Measurements from ENCODE around the gene MAST3.

The MAST3 gene

DNA sequence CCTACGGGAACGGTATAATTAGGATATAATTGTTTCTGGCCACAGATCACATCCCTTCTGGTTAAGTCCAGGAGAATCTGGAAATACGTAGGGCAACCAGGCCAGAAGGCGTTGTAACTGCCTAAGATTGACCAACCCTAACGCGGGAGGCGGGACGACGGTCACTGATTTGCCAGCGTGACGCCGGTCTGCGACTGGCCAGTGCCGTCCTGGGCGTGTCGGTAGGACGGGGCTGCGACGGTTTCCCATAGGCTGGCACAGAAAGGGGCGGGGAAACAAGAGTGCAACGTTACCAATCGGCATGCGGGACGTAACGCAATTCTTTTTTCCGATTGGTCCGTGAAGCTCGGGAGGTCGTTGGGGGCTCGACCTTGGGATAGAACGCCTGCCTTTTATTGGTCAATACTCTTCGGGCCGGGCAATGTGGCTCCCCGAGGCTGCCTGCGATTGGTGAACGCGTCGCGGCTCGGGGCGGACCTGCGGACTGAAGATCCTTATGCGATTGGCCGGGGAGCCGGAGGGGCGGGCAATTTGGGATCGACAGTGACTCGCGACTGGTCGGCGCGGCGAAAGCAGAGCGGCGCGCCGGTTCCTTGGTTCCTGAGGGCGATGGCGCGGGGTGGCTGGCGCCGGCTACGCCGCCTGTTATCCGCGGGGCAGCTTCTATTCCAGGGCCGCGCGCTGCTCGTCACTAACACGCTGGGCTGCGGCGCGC is 95.3 kb downstream of the MAST3 start, which contains the start of gene MPV17L2:
MPV17L2 (plus strand) TSS at position 546 of the 715 bp plus-strand sequence; CDS start at position 610, 64 bp downstream.
- TF ChIP-seq, protein P1, sequence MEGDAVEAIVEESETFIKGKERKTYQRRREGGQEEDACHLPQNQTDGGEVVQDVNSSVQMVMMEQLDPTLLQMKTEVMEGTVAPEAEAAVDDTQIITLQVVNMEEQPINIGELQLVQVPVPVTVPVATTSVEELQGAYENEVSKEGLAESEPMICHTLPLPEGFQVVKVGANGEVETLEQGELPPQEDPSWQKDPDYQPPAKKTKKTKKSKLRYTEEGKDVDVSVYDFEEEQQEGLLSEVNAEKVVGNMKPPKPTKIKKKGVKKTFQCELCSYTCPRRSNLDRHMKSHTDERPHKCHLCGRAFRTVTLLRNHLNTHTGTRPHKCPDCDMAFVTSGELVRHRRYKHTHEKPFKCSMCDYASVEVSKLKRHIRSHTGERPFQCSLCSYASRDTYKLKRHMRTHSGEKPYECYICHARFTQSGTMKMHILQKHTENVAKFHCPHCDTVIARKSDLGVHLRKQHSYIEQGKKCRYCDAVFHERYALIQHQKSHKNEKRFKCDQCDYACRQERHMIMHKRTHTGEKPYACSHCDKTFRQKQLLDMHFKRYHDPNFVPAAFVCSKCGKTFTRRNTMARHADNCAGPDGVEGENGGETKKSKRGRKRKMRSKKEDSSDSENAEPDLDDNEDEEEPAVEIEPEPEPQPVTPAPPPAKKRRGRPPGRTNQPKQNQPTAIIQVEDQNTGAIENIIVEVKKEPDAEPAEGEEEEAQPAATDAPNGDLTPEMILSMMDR (IDR thresholded peaks at IDR 0.05; ENCODE audit: insufficient read depth, low read depth, low read length, missing control alignments), result no peak
- DNase-seq (ENCODE audit: low read depth), result peak; percentile 100
- H3K4me3 ChIP-seq (ENCODE audit: low read depth, low read length), result peak within 1 kb of the TSS; percentile 71

DNA sequence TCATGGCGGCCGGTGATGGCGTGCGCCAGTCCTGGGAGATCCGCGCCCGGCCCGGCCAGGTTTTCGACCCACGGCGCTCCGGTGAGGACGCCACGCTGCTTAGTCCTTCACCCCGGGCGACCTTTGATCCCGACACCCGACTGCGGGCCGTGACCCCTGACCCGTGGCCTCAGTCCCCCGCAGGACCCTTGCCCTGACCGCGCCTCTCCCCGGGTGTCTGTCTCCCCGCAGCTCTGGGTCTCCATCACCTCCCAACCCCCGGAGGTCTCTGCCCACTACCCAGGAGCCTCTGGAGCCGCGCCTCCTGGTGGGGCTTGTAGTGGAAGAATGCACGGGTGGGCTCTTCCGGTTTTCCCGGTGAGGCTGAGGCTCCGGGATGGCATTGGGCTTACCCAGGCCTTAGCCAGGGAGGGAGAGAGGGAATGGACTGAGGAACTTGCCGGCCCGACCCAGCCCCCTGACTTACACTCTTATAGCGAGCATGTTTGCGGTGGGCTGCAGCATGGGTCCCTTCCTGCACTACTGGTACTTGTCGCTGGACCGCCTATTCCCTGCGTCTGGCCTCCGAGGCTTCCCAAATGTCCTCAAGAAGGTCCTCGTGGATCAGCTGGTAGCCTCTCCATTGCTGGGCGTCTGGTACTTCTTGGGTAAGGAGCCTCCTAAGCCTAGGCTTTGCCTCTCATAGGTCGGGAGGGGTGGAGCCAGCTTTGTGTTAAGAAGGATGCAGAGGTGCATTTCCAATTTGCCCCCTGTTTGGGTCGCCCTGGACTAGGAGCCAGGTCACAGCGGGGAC is 96.0 kb downstream of the MAST3 start:
- TF ChIP-seq, protein P1 (IDR thresholded peaks at IDR 0.05; ENCODE audit: insufficient read depth, low read depth, low read length, missing control alignments), result no peak
- H3K4me3 ChIP-seq (ENCODE audit: low read depth, low read length), result peak overlapping the region; percentile 58
- DNase-seq (ENCODE audit: low read depth), result no peak

DNA sequence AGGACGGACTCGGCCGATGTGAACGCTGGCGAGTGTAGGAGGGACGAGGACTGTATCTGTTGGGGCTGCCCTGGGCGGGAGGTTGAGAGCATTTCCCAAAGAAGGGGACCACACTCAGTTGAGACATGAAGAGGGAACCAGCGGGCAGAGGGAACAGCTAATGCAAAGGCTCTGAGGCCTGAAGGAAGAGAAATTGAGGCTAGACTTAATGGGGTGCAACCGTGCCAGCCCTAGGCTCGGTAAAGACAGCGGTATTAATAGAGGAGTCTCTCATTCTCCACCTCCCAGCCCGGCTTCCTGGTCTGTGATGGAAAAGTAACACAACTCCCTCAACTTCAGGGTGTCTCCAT is 96.6 kb downstream of the MAST3 start:
- H3K4me3 ChIP-seq (ENCODE audit: low read depth, low read length), result peak overlapping the region; percentile 58
- DNase-seq (ENCODE audit: low read depth), result no peak

DNA sequence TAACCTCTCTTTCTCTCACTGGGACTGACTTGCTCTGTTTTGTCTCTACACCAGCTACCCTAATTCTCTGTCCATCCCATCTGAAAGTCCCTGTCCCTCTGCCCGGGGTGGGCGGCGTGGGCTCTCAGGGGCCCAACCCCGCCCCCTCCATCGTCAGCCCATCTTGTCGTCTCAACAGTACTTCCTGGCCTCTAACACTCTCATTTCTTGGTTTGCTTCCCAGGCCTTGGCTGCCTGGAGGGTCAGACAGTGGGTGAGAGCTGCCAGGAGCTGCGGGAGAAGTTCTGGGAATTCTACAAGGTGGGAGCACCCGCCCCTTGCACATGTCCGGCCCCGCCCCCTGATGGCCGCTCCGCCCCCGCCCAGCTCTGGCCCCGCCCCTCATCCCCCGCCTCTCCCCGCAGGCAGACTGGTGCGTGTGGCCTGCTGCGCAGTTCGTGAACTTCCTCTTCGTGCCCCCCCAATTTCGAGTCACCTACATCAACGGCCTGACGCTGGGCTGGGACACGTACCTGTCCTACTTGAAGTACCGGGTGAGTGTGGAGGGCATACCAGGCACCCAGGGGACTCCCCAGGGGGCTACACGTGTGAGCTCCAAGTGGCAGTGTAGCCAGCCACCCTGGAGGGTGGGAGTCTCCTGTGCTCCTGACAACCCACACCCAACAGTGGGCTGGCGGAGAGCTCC is 97.1 kb downstream of the MAST3 start:
- DNase-seq (ENCODE audit: low read depth), result peak; percentile 60
- TF ChIP-seq, protein P1 (IDR thresholded peaks at IDR 0.05; ENCODE audit: insufficient read depth, low read depth, low read length, missing control alignments), result no peak
- peak overlapping the region; percentile 58 for H3K4me3 ChIP-seq (ENCODE audit: low read depth, low read length)

More for the DNA sequence above, 96.6 kb downstream of the MAST3 start:
- TF ChIP-seq, protein P1 (IDR thresholded peaks at IDR 0.05; ENCODE audit: insufficient read depth, low read depth, low read length, missing control alignments), result no peak

DNA sequence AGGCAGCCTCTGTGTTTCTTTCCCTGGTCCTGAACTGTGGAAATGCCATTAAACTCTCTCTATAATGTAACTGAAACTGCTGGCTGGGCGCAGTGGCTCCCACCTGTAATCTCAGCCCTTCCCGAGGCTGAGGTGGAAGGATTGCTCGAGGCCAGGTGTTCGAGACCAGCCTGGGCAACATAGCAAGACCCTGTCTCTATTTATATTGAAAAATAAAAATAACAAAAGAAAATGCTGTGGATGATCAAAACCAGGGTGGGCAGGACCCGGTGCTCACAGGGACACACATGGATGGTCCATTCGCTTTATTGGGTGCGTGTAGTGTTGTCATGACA is 98.9 kb downstream of the MAST3 start:
- TF ChIP-seq, protein P1 (IDR thresholded peaks at IDR 0.05; ENCODE audit: insufficient read depth, low read depth, low read length, missing control alignments), result no peak
- DNase-seq (ENCODE audit: low read depth), result no peak
- H3K4me3 ChIP-seq (ENCODE audit: low read depth, low read length), result no peak overlapping the region

DNA sequence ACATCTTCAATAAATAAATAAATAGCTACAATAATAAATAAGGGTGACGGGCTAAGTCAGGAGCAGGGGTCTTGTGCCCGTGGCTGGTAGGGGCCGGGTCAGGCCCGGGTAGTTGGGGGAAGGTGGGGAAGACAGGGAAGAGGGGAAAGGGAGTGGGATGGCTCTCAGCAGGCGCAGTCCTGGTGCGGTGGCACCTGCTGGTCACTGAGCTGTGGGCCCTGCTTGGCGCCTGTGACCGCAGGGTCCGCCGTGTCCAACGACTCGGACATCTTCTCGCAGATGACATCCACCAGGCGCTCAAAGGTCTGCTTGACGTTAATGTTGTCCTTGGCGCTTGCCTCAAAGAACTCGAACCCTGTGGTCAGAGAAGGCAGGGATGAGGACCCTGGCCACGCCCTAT is 99.7 kb downstream of the MAST3 start:
- no peak for DNase-seq (ENCODE audit: low read depth)

More for the DNA sequence above, 99.7 kb downstream of the MAST3 start:
- TF ChIP-seq, protein P1 (IDR thresholded peaks at IDR 0.05; ENCODE audit: insufficient read depth, low read depth, low read length, missing control alignments), result no peak
- no peak overlapping the region for H3K4me3 ChIP-seq (ENCODE audit: low read depth, low read length)

All from GM12865 (cell line).